ENCODE results near the gene CCNE1. TPM values are rescaled to one million over a fixed set of nuclear protein-coding genes. Genes with fewer than 3 reads are reported as not detected.

The CCNE1 gene
- total and polyA plus RNA-seq, 2 of the 13 experiments (the other 11 are each of a cell fraction or from before 2014, with no cell fraction given): 16.0 to 50.6 TPM

- H3K4me2 ChIP-seq (ENCODE audit: low read depth, low read length): peak overlapping the region; percentile 68
- H3K36me3 ChIP-seq (replicated peaks in 1 of 2; ENCODE audit: control insufficient read depth in 1 of 2, insufficient read depth in 2 of 2, low read length in 2 of 2): no peaks in the 10 kb centered on the region
- peaks cover 26% of the 10 kb centered on the region for H3K4me1 ChIP-seq (ENCODE audit: insufficient read depth, low read length)
- no peaks in the 10 kb centered on the region for H4K20me1 ChIP-seq (ENCODE audit: insufficient read depth, low read length)
- 31% methylated on average over 3 of the region's 3 CpGs for WGBS (ENCODE audit: low lambda C conversion rate)
- no peaks in the 10 kb centered on the region for H3K79me2 ChIP-seq (ENCODE audit: insufficient read depth, low read length)
- intact Hi-C loops (cut with micrococcal nuclease; ENCODE audit: unreplicated experiment) (no loop called here), in situ Hi-C loops (cut with HindIII; ENCODE audit: extremely low pct_ligation_motif_present, low pct_unique_long_range_greater_than_20kb) (no loop called here)
- POLR2A ChIA-PET: interaction anchor here (1.0 to 1.2 kb wide), 2 partner anchors 37 to 41 kb away, joined by 3 to 5 read pairs; no protein-coding TSS in a partner anchor
- no peaks in the 10 kb centered on the region; a peak in 1 of 5 replicates for H3K27me3 ChIP-seq (ENCODE audit: control insufficient read depth in 1 of 2, insufficient read depth in 2 of 2, low read length in 2 of 2)
- BruUV-seq (replicated peaks): no TSS peak
- H3K9ac ChIP-seq (ENCODE audit: insufficient read depth, low read depth, low read length): no peak overlapping the region
- no peak overlapping the region for H2AFZ ChIP-seq (ENCODE audit: low read length)
- CTCF ChIA-PET (ENCODE audit: low intra/inter-chr PET ratio, low total read pairs): no interaction called here
- FAIRE-seq (no peak), ATAC-seq (no peak), DNase-seq (ENCODE audit: low spot score) (no peak)
- TF ChIP-seq, protein P1, sequence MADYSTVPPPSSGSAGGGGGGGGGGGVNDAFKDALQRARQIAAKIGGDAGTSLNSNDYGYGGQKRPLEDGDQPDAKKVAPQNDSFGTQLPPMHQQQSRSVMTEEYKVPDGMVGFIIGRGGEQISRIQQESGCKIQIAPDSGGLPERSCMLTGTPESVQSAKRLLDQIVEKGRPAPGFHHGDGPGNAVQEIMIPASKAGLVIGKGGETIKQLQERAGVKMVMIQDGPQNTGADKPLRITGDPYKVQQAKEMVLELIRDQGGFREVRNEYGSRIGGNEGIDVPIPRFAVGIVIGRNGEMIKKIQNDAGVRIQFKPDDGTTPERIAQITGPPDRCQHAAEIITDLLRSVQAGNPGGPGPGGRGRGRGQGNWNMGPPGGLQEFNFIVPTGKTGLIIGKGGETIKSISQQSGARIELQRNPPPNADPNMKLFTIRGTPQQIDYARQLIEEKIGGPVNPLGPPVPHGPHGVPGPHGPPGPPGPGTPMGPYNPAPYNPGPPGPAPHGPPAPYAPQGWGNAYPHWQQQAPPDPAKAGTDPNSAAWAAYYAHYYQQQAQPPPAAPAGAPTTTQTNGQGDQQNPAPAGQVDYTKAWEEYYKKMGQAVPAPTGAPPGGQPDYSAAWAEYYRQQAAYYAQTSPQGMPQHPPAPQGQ (CRISPR knock-in tag; IDR thresholded peaks at IDR 0.05; ENCODE audit: borderline replicate concordance): no peak
- TF ChIP-seq, protein P2, sequence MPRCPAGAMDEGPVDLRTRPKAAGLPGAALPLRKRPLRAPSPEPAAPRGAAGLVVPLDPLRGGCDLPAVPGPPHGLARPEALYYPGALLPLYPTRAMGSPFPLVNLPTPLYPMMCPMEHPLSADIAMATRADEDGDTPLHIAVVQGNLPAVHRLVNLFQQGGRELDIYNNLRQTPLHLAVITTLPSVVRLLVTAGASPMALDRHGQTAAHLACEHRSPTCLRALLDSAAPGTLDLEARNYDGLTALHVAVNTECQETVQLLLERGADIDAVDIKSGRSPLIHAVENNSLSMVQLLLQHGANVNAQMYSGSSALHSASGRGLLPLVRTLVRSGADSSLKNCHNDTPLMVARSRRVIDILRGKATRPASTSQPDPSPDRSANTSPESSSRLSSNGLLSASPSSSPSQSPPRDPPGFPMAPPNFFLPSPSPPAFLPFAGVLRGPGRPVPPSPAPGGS (CRISPR knock-in tag; IDR thresholded peaks at IDR 0.05): no peak
- TF ChIP-seq PBX3 (CRISPR knock-in tag; IDR thresholded peaks at IDR 0.05; ENCODE audit: borderline replicate concordance): no peak
- TF ChIP-seq NFIC (IDR thresholded peaks at IDR 0.05; ENCODE audit: low read length): no peak
- TF ChIP-seq, protein P3, sequence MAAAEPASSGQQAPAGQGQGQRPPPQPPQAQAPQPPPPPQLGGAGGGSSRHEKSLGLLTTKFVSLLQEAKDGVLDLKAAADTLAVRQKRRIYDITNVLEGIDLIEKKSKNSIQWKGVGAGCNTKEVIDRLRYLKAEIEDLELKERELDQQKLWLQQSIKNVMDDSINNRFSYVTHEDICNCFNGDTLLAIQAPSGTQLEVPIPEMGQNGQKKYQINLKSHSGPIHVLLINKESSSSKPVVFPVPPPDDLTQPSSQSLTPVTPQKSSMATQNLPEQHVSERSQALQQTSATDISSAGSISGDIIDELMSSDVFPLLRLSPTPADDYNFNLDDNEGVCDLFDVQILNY (CRISPR knock-in tag; conservative IDR thresholded peaks at IDR 0.05): no peak
- no peak for TF ChIP-seq SP4 (CRISPR knock-in tag; IDR thresholded peaks at IDR 0.05)
- no peak overlapping the region for H3K4me3 ChIP-seq (replicated peaks in 1 of 3; ENCODE audit: insufficient read depth in 1 of 3, low read depth in 2 of 3, low read length in 3 of 3)
- H3K9me3 ChIP-seq (ENCODE audit: low read length): no peaks in the 10 kb centered on the region
- H3K27ac ChIP-seq (ENCODE audit: extremely low read length, insufficient read depth, low read length): no peak overlapping the region
Measured at GRCh38 chr19:29804493-29804892, 7.3 kb upstream of the CCNE1 start.
